ENCODE data around the gene CYP3A7. TPM values are rescaled to one million over a fixed set of nuclear protein-coding genes. Genes with fewer than 3 reads are reported as not detected.

CYP3A7 gene
- total and polyA plus RNA-seq, 2 donors (not counting 3 experiments of a cell fraction or from before 2014, with no cell fraction given), result not detected

- H3K9me3 ChIP-seq (replicated peaks; ENCODE audit: control insufficient read depth, insufficient read depth, low read length), result no peaks in the 10 kb centered on the region
- H3K4me2 ChIP-seq (ENCODE audit: insufficient read depth, low read length), result no peak overlapping the region
- dilution Hi-C loops (cut with MboI; ENCODE audit: extremely low pct_ligation_motif_present, low sequenced_read_pairs), result no loop called here
- no peak overlapping the region for H3K4me3 ChIP-seq (replicated peaks in 1 of 3; ENCODE audit: insufficient read depth in 1 of 3, low read depth in 1 of 3, low read length in 3 of 3)
- ChIA-PET POLR2A (no interaction called here), CTCF (no interaction called here)
- no peak overlapping the region for H3K27ac ChIP-seq (ENCODE audit: insufficient read depth, low read depth, low read length)
- no peaks in the 10 kb centered on the region for H3K79me2 ChIP-seq (ENCODE audit: control insufficient read depth, insufficient read depth, low read length)
- BruUV-seq (replicated peaks), result no TSS peak
- no peak overlapping the region for H3K9ac ChIP-seq (replicated peaks; ENCODE audit: extremely low read depth, insufficient read depth, low read length)
- no peak for FAIRE-seq
- peaks cover 0 to 13% of the 10 kb centered on the region in 2 experiments for H3K27me3 ChIP-seq (ENCODE audit: control insufficient read depth in 2 of 2, insufficient read depth in 2 of 2, low read length in 2 of 2)
- H3K36me3 ChIP-seq (ENCODE audit: control insufficient read depth in 2 of 2, extremely low read depth in 1 of 2, insufficient read depth in 2 of 2, low read length in 2 of 2), result no peaks in the 10 kb centered on the region
- H3K9me1 ChIP-seq (replicated peaks; ENCODE audit: control insufficient read depth, extremely low read depth, insufficient read depth, low read length), result no peaks in the 10 kb centered on the region
- intact Hi-C loops (cut with micrococcal nuclease), result no loop called here
- H4K20me1 ChIP-seq (replicated peaks; ENCODE audit: control insufficient read depth, extremely low read depth, insufficient read depth, low read length), result no peaks in the 10 kb centered on the region
- TF ChIP-seq FOS (IDR thresholded peaks at IDR 0.05; ENCODE audit: borderline replicate concordance, insufficient read depth, low read length) (no peak), CTCF (IDR thresholded peaks at IDR 0.05; ENCODE audit: extremely low read depth in 1 of 2, insufficient read depth in 1 of 2, low read depth in 1 of 2, low read length in 2 of 2) (no peak), EZH2 (IDR thresholded peaks at IDR 0.05; ENCODE audit: borderline replicate concordance, low read depth, low read length, severe bottlenecking) (no peak)
- no peak for DNase-seq (ENCODE audit: low read depth, low spot score)
- no peaks in the 10 kb centered on the region for H3K4me1 ChIP-seq (ENCODE audit: control insufficient read depth, extremely low read depth, insufficient read depth, low read length)
- no peak overlapping the region for H2AFZ ChIP-seq (ENCODE audit: low read depth, low read length)
Observed at GRCh38 chr7:99779949-99780348, 45.0 kb upstream of the CYP3A7 start.

- Histone ChIP-seq H3K4me1 (ENCODE audit: control insufficient read depth, extremely low read depth, insufficient read depth, low read length) (no peaks in the 10 kb centered on the region), H3K9me1 (replicated peaks; ENCODE audit: control insufficient read depth, extremely low read depth, insufficient read depth, low read length) (no peaks in the 10 kb centered on the region), H3K27me3 (ENCODE audit: control insufficient read depth in 2 of 2, insufficient read depth in 2 of 2, low read length in 2 of 2) (peaks cover 0 to 10% of the 10 kb centered on the region in 2 experiments), H3K79me2 (ENCODE audit: control insufficient read depth, insufficient read depth, low read length) (no peaks in the 10 kb centered on the region), H3K9ac (replicated peaks; ENCODE audit: extremely low read depth, insufficient read depth, low read length) (no peak overlapping the region), H3K4me3 (replicated peaks in 1 of 3; ENCODE audit: insufficient read depth in 1 of 3, low read depth in 1 of 3, low read length in 3 of 3) (no peak overlapping the region), H4K20me1 (replicated peaks; ENCODE audit: control insufficient read depth, extremely low read depth, insufficient read depth, low read length) (no peaks in the 10 kb centered on the region), H3K4me2 (ENCODE audit: insufficient read depth, low read length) (no peak overlapping the region), H3K36me3 (ENCODE audit: control insufficient read depth in 2 of 2, extremely low read depth in 1 of 2, insufficient read depth in 2 of 2, low read length in 2 of 2) (no peaks in the 10 kb centered on the region), H3K9me3 (replicated peaks; ENCODE audit: control insufficient read depth, insufficient read depth, low read length) (no peaks in the 10 kb centered on the region), H3K27ac (ENCODE audit: insufficient read depth, low read depth, low read length) (no peak overlapping the region), H2AFZ (ENCODE audit: low read depth, low read length) (no peak overlapping the region)
- DNase-seq (ENCODE audit: low read depth, low spot score), result no peak
- POLR2A ChIA-PET, result no interaction called here
- CTCF ChIA-PET, result no interaction called here
- no peak for TF ChIP-seq POLR2AphosphoS5 (IDR thresholded peaks at IDR 0.05; ENCODE audit: insufficient read depth, low read depth, low read length)
- no peak for TF ChIP-seq JUN (IDR thresholded peaks at IDR 0.05; ENCODE audit: borderline replicate concordance, insufficient read depth, insufficient read length, low read depth)
- no peak for TF ChIP-seq GATA2 (IDR thresholded peaks at IDR 0.05; ENCODE audit: insufficient read depth, insufficient read length, low read depth, low read length)
- no peak for TF ChIP-seq FOS (IDR thresholded peaks at IDR 0.05; ENCODE audit: borderline replicate concordance, insufficient read depth, low read length)
- TF ChIP-seq POLR2A (IDR thresholded peaks at IDR 0.05; ENCODE audit: low read depth, low read length), result no peak
- no peak for TF ChIP-seq MAX (IDR thresholded peaks at IDR 0.05; ENCODE audit: insufficient read depth, insufficient read length)
- TF ChIP-seq MYC (IDR thresholded peaks at IDR 0.05; ENCODE audit: low read depth, low read length), result no peak
- TF ChIP-seq EZH2 (IDR thresholded peaks at IDR 0.05; ENCODE audit: borderline replicate concordance, low read depth, low read length, severe bottlenecking), result no peak
- TF ChIP-seq CTCF (IDR thresholded peaks at IDR 0.05; ENCODE audit: extremely low read depth in 1 of 2, insufficient read depth in 1 of 2, low read depth in 1 of 2, low read length in 2 of 2), result no peak
- intact Hi-C loops (cut with micrococcal nuclease) (no loop called here), dilution Hi-C loops (cut with MboI; ENCODE audit: extremely low pct_ligation_motif_present, low sequenced_read_pairs) (no loop called here)
- FAIRE-seq, result no peak
- no TSS peak for BruUV-seq (replicated peaks)
Observed at GRCh38 chr7:99778880-99779279, 43.9 kb upstream of the CYP3A7 start.

Measured in endothelial cell of umbilical vein (primary cell).